Transverse colon (tissue), 4 donors: ENCODE measurements around the gene GABARAPL1. TPM values are rescaled to one million over a fixed set of nuclear protein-coding genes. Genes with fewer than 3 reads are reported as not detected.
"Not testable (repeated sequence)": the region's sequence is repeated elsewhere in the genome, so short reads cannot be mapped to it uniquely, and the experiment has no call there.

Source experiments
- DNase-seq: peaks from one replicate; pipeline ENCODE4 v3.0.0-alpha.2; 2019
- H3K27ac ChIP-seq, 4 donors: fragments of 200-600 bp; sonication (generic); 2 replicates each; pipeline ENCODE4 v1.5.1; 2016 to 2018; ENCODE audit warnings: inconsistent platforms in 4 of 4
- H3K27me3 ChIP-seq: fragments of 200-600 bp; sonication (generic); 2 replicates; pipeline ENCODE4 v1.5.1; 2017; ENCODE audit warnings: inconsistent platforms
- H3K36me3 ChIP-seq, 4 donors: fragments of 200-600 bp; sonication (generic); 2 replicates each; pipeline ENCODE4 v1.5.1; 2017 to 2019; ENCODE audit warnings: inconsistent platforms in 4 of 4
- H3K4me1 ChIP-seq, 4 donors: fragments of 200-600 bp; sonication (generic); 2 replicates each; pipeline ENCODE4 v1.5.1; 2017 to 2020; ENCODE audit warnings: inconsistent platforms in 4 of 4
- H3K4me3 ChIP-seq, 4 donors: fragments of 200-600 bp; sonication (generic); 1 replicate in 1 of 4; 2 replicates in 3 of 4; pipeline versions ENCODE4 v1.5.1 to v1.6.1; 2017 to 2019; ENCODE audit warnings: inconsistent platforms in 4 of 4
- H3K9me3 ChIP-seq, 2 donors: fragments of 200-600 bp; sonication (generic); 2 replicates each; pipeline ENCODE4 v1.5.1; 2017 to 2019; ENCODE audit warnings: inconsistent platforms in 2 of 2
- CTCF ChIP-seq, 5 experiments: fragments of 200-600 bp in 3 of 5; fragments of 450-650 bp in 2 of 5; sonication (generic) in 3 of 5; IDR thresholded peaks; 1 replicate in 2 of 5; 2 replicates in 3 of 5; pipeline ENCODE4 v1.5.1; 2016 to 2017; ENCODE audit warnings: antibody characterized with exemption in 5 of 5, inconsistent platforms in 3 of 5, mild to moderate bottlenecking in 2 of 5, moderate library complexity in 1 of 5
- EP300 ChIP-seq: sonication (generic); formaldehyde crosslinking; IDR thresholded peaks from one replicate; pipeline ENCODE4 v1.6.1; 2017; ENCODE audit warnings: antibody characterized with exemption, low read depth
- POLR2A ChIP-seq: fragments of 450-650 bp; IDR thresholded peaks from one replicate; pipeline ENCODE4 v1.6.1; 2016; ENCODE audit warnings: antibody characterized with exemption, mild to moderate bottlenecking, moderate library complexity
- POLR2AphosphoS5 ChIP-seq, 3 donors: sonication (generic); formaldehyde crosslinking; IDR thresholded peaks; one replicate each; pipeline ENCODE4 v1.6.1; 2016; ENCODE audit warnings: antibody characterized with exemption in 3 of 3
- WGBS, 2 donors: methylation state at CpG; one replicate each; pipeline ENCODE4 v1.1.5; 2018; ENCODE audit warnings: low coverage in 1 of 2; 5-methylcytosine and 5-hydroxymethylcytosine counted together
- in situ Hi-C, 4 donors: fragments of 200-750 bp; cut with MboI; loops; one replicate each; pipeline versions ENCODE4 v1.15.0 to v1.15.1; 2017; ENCODE audit warnings: low sequenced_read_pairs in 3 of 4, low pct_ligation_motif_present in 1 of 4, low pct_unique_long_range_greater_than_20kb in 1 of 4
- intact Hi-C: fragments of 100-400 bp; cut with DNase I; formaldehyde crosslinking; loops from one replicate; pipeline ENCODE4 v1.15.1; 2023; ENCODE audit warnings: low total_unique reads
- total RNA-seq, 4 donors: library from RNA; depleted of rRNA; stranded (reverse); fragments of >200 nt; gene quantifications; one replicate each; pipeline ENCODE4 v1.1.0, GENCODE V29; 2016

The GABARAPL1 gene
- total RNA-seq, 4 donors from 2014 or later = 33.6 to 65.3 (median 59.5) TPM

DNA sequence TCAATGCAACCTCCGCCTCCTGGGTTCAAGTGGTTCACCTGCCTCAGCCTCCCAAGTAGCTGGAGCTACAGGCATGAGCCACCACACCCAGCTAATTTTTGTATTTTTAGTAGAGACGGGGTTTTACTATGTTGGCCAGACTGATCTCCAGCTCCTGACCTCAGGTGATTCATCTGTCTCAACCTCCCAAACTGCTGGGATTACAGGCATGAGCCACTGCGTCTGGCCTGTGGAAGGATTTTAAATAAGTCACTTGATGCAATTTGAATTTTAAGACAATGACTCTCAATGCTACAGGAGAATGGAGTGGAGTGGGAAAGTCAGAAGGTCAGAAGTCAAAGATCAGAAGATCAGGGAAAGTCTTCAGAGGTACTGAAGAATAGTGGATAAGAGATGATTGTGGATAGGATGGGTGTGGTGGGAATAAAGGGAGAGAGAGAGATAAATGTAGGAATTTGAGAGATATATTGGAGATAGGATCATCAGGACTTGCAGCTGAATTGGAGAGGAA is 18.5 kb upstream of the GABARAPL1 start:
- no peaks in the 10 kb centered on the region for H3K9me3 ChIP-seq
- intact Hi-C loops = no loop called here
- no peaks in the 10 kb centered on the region for H3K4me1 ChIP-seq
- no peak overlapping the region for H3K27ac ChIP-seq
- no peak for DNase-seq
- TF ChIP-seq POLR2A (no peak), EP300 (no peak), CTCF (IDR thresholded peaks at IDR 0.05) (no peak), POLR2AphosphoS5 (IDR thresholded peaks at IDR 0.05) (no peak)
- no peaks in the 10 kb centered on the region for H3K36me3 ChIP-seq
- WGBS, 2 donors = 82 to 86% methylated on average over 1 to 3 of the region's 3 CpGs
- in situ Hi-C loops = loop anchor here in 2 of 4 donors (5.0 kb wide), 1 partner anchor 42 kb away; no protein-coding TSS in a partner anchor
- H3K27me3 ChIP-seq = peaks cover 4% of the 10 kb centered on the region
- H3K4me3 ChIP-seq = no peak overlapping the region

DNA sequence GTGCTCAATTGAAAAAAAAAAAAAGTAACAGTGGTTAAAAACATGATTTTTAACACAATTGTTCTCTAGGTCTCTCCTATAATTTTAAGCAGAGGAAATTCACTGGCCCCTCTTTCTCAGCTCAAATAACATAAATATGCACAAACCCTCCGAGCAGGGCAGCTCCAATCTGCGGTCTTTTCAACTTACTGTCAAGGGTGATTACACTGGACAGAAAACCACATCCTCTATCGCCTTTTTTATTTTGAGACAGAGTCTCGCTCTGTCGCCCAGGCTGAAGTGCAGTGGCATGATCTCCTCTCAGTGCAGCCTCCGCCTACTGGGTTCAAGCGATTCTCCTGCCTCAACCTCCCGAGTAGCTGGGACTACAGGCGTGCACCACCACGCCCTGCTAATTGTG is 16.5 kb upstream of the GABARAPL1 start:
- in situ Hi-C loops = no loop called here
- H3K27ac ChIP-seq = no peak overlapping the region
- no peaks in the 10 kb centered on the region for H3K36me3 ChIP-seq
- H3K4me3 ChIP-seq = no peak overlapping the region
- no peak for DNase-seq
- TF ChIP-seq CTCF (IDR thresholded peaks at IDR 0.05) (no peak), EP300 (no peak)
- intact Hi-C loops = no loop called here
- H3K27me3 ChIP-seq = peaks cover 4% of the 10 kb centered on the region
- no peaks in the 10 kb centered on the region for H3K9me3 ChIP-seq
- H3K4me1 ChIP-seq = no peaks in the 10 kb centered on the region
- WGBS, 2 donors = 69% methylated on average over 10 of the region's 10 CpGs; no CpG with 5 or more reads in 1 of the 2 donors

GRCh38 chr12:10197879-10198278 is 14.8 kb upstream of the GABARAPL1 start:
- in situ Hi-C loops = no loop called here
- Histone ChIP-seq H3K9me3 (no peaks in the 10 kb centered on the region), H3K27me3 (peaks cover 4% of the 10 kb centered on the region), H3K4me1 (no peaks in the 10 kb centered on the region), H3K36me3 (no peaks in the 10 kb centered on the region), H3K27ac (no peak overlapping the region), H3K4me3 (no peak overlapping the region)
- 72 to 76% methylated on average over 3 to 5 of the region's 5 CpGs for WGBS, 2 donors
- intact Hi-C loops = no loop called here
- TF ChIP-seq POLR2A (no peak), CTCF (IDR thresholded peaks at IDR 0.05) (no peak), POLR2AphosphoS5 (IDR thresholded peaks at IDR 0.05) (no peak), EP300 (no peak)
- DNase-seq = no peak

DNA sequence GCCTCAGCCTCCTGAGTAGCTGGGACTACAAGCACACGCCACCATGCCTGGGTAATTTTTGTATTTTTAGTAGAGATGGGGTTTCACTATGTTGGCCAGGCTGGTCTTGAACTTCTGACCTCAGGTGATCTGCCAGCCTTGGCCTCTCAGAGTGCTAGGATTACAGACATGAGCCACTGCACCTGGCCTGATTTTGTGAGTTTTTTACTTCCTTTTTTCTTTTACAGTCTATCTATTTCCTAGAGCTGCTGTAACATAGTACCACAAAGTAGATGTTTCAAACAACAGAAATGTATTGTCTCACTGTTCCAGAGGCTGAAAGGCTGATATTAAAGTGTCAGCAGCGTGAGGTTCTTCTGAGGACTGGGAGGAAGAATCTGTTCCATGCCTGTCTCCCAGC is 8.2 kb upstream of the GABARAPL1 start:
- H3K4me3 ChIP-seq, H3K4me1 ChIP-seq, H3K27me3 ChIP-seq, H3K27ac ChIP-seq, H3K36me3 ChIP-seq, H3K9me3 ChIP-seq, DNase-seq, in situ Hi-C loops: not testable (repeated sequence)
- intact Hi-C loops = loop anchor here (10.0 kb wide), 1 partner anchor 1090 kb away; the partner anchor contains the start of gene A2M
- 86% methylated on average over 2 of the region's 2 CpGs; no CpG with 5 or more reads in 1 of the 2 donors for WGBS, 2 donors

DNA sequence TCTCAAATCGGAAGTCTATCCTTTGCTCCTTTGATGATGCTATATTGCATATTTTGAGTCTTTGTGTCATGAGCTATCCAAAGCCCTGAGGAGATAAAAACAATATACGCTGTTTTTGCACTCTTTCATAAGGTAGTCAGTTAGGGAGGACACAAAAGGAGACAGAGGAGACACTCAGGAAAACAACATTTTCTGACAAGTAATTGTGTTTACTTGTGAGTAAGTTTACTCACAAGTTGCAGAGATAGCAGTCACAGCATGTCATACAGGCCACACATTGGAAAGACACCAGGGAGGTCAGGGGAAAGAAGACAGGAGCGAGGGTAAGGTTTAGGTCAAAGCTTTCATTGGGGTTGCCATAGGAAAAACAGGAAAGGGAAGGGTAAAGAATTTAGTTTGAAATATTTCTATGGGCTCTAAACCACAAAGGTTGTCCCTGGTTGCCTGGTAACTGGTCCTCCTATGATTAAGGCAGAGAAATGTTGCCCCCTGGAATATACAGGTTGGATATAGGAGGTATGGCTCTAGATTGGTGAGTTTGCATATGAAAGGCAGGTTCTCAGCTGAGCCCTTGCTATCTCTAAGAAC is 7.4 kb upstream of the GABARAPL1 start:
- Histone ChIP-seq H3K4me3 (no peak overlapping the region), H3K27ac (no peak overlapping the region), H3K27me3 (no peaks in the 10 kb centered on the region), H3K4me1 (no peaks in the 10 kb centered on the region), H3K36me3 (no peaks in the 10 kb centered on the region), H3K9me3 (no peaks in the 10 kb centered on the region)
- in situ Hi-C loops (no loop called here), intact Hi-C loops (loop anchor here (10.0 kb wide), 1 partner anchor 1091 kb away; the partner anchor contains the start of gene A2M)
- TF ChIP-seq CTCF (IDR thresholded peaks at IDR 0.05) (no peak), EP300 (no peak), POLR2AphosphoS5 (IDR thresholded peaks at IDR 0.05) (no peak), POLR2A (no peak)
- no peak for DNase-seq
- WGBS, 2 donors = 87 to 92% methylated on average over 3 of the region's 3 CpGs
